GM12878 (cell line): ENCODE results near the gene MAPKAP1. TPM values are rescaled to one million over a fixed set of nuclear protein-coding genes. Genes with fewer than 3 reads are reported as not detected.

Experiments
- ASH2L ChIP-seq: fragments of 300-600, 200-600 bp; sonication (generic); IDR thresholded peaks from 2 replicates; pipeline ENCODE4 v1.6.1; 2017; ENCODE audit warnings: low read depth, mild to moderate bottlenecking, borderline replicate concordance
- BCL11A ChIP-seq: IDR thresholded peaks from 2 replicates; pipeline ENCODE4 v1.6.1; 2011; ENCODE audit warnings: low read depth, low read length
- BCL3 ChIP-seq: IDR thresholded peaks from 2 replicates; pipeline ENCODE4 v1.6.1; 2011; ENCODE audit warnings: borderline replicate concordance, low read depth, mild to moderate bottlenecking, moderate library complexity, low read length; ENCODE audit not compliant: insufficient read depth, poor library complexity, severe bottlenecking
- CTCF ChIP-seq, 3 experiments: IDR thresholded peaks in 2 of 3; conservative IDR thresholded peaks in 1 of 3; 2 replicates each; pipeline ENCODE4 v1.5.1; 2011; ENCODE audit warnings: low read depth in 3 of 3, low read length in 3 of 3, mild to moderate bottlenecking in 3 of 3, control low read depth in 2 of 3, moderate library complexity in 2 of 3, inconsistent platforms in 1 of 3, mixed read lengths in 1 of 3; ENCODE audit not compliant: control insufficient read depth in 2 of 3, insufficient read depth in 1 of 3; ENCODE audit errors: extremely low read depth in 1 of 3
- DPF2 ChIP-seq: fragments of 450-650 bp; IDR thresholded peaks from 2 replicates; pipeline ENCODE4 v1.6.1; 2017; ENCODE audit warnings: mild to moderate bottlenecking
- EP300 ChIP-seq, 2 experiments: fragments of 150-350 bp in 1 of 2; IDR thresholded peaks; 2 replicates each; pipeline ENCODE4 v1.6.1; 2011 to 2012; ENCODE audit warnings: low read depth in 2 of 2, low read length in 2 of 2, borderline replicate concordance in 1 of 2, improper control_type of control experiment in 1 of 2, inconsistent platforms in 1 of 2; ENCODE audit not compliant: control insufficient read depth in 1 of 2
- FOXM1 ChIP-seq: IDR thresholded peaks from 2 replicates; pipeline ENCODE4 v1.6.1; 2012; ENCODE audit warnings: low read depth, mild to moderate bottlenecking, inconsistent platforms, low read length, moderate library complexity
- GATAD2B ChIP-seq: fragments of 450-650 bp; conservative IDR thresholded peaks from 2 replicates; pipeline ENCODE4 v1.6.1; 2017; ENCODE audit warnings: low read depth, mild to moderate bottlenecking, moderate library complexity
- IKZF2 ChIP-seq, 2 experiments: fragments of 450-650 bp; IDR thresholded peaks; 2 replicates each; pipeline ENCODE4 v1.6.1; 2017; ENCODE audit warnings: mild to moderate bottlenecking in 2 of 2, moderate library complexity in 2 of 2
- MEF2A ChIP-seq: IDR thresholded peaks from 2 replicates; pipeline ENCODE4 v1.6.1; 2011; ENCODE audit warnings: low read depth, mild to moderate bottlenecking, low read length, moderate library complexity; ENCODE audit not compliant: insufficient read depth
- POLR2A ChIP-seq: IDR thresholded peaks from 2 replicates; pipeline ENCODE4 v1.6.1; 2011; ENCODE audit warnings: low read depth, mild to moderate bottlenecking, low read length
- RELB ChIP-seq: fragments of 450-650 bp; IDR thresholded peaks from 2 replicates; pipeline ENCODE4 v1.6.1; 2017; ENCODE audit warnings: low read depth, mild to moderate bottlenecking, moderate library complexity
- SIN3A ChIP-seq: IDR thresholded peaks from 2 replicates; pipeline ENCODE4 v1.6.1; 2012; ENCODE audit warnings: low read depth, low read length, improper control_type of control experiment
- SIX5 ChIP-seq: IDR thresholded peaks from 2 replicates; pipeline ENCODE4 v1.6.1; 2011; ENCODE audit warnings: mild to moderate bottlenecking, low read depth, low read length, moderate library complexity; ENCODE audit not compliant: severe bottlenecking
- TAF1 ChIP-seq: IDR thresholded peaks from 2 replicates; pipeline ENCODE4 v1.6.1; 2011; ENCODE audit warnings: mild to moderate bottlenecking, low read depth, low read length, borderline replicate concordance
- TCF3 ChIP-seq: IDR thresholded peaks from 2 replicates; pipeline ENCODE4 v1.6.1; 2012; ENCODE audit warnings: low read depth, mild to moderate bottlenecking, low read length, borderline replicate concordance; ENCODE audit not compliant: insufficient read depth
- TCF7 ChIP-seq: IDR thresholded peaks from 2 replicates; pipeline ENCODE4 v1.6.1; 2014; ENCODE audit warnings: antibody characterized with exemption, borderline replicate concordance
- USF2 ChIP-seq: IDR thresholded peaks from 2 replicates; pipeline ENCODE4 v1.6.1; 2011; ENCODE audit warnings: low read depth, low read length, improper control_type of control experiment, borderline replicate concordance
- ZBTB11 ChIP-seq: fragments of 450-650 bp; formaldehyde crosslinking; IDR thresholded peaks from 2 replicates; pipeline ENCODE4 v1.5.0; 2022; ENCODE audit warnings: mild to moderate bottlenecking, missing genetic modification characterization
- ZNF217 ChIP-seq: fragments of 450-650 bp; IDR thresholded peaks from 2 replicates; pipeline ENCODE4 v1.6.1; 2017; ENCODE audit warnings: antibody characterized with exemption, mild to moderate bottlenecking
- ZNF384 ChIP-seq: IDR thresholded peaks from 2 replicates; pipeline ENCODE4 v1.6.1; 2012; ENCODE audit warnings: low read depth, mild to moderate bottlenecking, low read length, improper control_type of control experiment, borderline replicate concordance
- polyA plus RNA-seq, 11 experiments: library from polyadenylated mRNA; depleted of rRNA in 4 of 11; unstranded in 6 of 11; stranded (reverse) in 5 of 11; fragments of >200 nt; fragmentation: Nextera tagmentation in 4 of 11; fragmentation: Illumina TruSeq in 1 of 11; extraction: Ambion mirVana in 4 of 11; extraction: Trizol in 1 of 11; gene quantifications; 1 replicate in 1 of 11; 2 replicates in 10 of 11; pipeline versions ENCODE4 v1.2.1 to v1.2.3, GENCODE V29; 2011 to 2016; ENCODE audit warnings: inconsistent platforms in 2 of 11, missing spikeins in 2 of 11, low read depth in 1 of 11
- total RNA-seq, 4 experiments: library from RNA; depleted of rRNA in 3 of 4; stranded (reverse); fragments of >200 nt in 3 of 4; fragmentation: Illumina TruSeq in 1 of 4; extraction: Trizol in 1 of 4; gene quantifications; 2 replicates each; pipeline versions ENCODE4 v1.2.1 to v1.2.3, GENCODE V29; 2013 to 2021

Gene MAPKAP1
- total and polyA plus RNA-seq, 10 of the 15 experiments (the other 5 are each of a cell fraction or from before 2014, with no cell fraction given): 5.1 to 188 (median 105) TPM

GRCh38 chr9:125646621-125647100 is 60.3 kb downstream of the MAPKAP1 start (continued):
- peak; percentile 95 for TF ChIP-seq RELB
- no peak for TF ChIP-seq DPF2
- 0 out of 2 replicates have a peak, but pooled peaks have one; percentile 22 for TF ChIP-seq ZNF217
- peak; percentile 35; the same call in 1 of the 2 replicates for TF ChIP-seq ZNF384
- TF ChIP-seq IKZF2 (IDR thresholded peaks at IDR 0.05): peak; percentile 90 to 94
- TF ChIP-seq USF2: no peak
- TF ChIP-seq BCL3: no peak
- no peak for TF ChIP-seq TCF3
- TF ChIP-seq BCL11A: no peak
- peak; percentile 77; the same call in 1 of the 2 replicates for TF ChIP-seq FOXM1
- TF ChIP-seq GATAD2B: no peak
- TF ChIP-seq TAF1: no peak
- TF ChIP-seq CTCF (IDR thresholded peaks at IDR 0.05 in 2 of 3, conservative IDR thresholded peaks at IDR 0.05 in 1 of 3; ENCODE audit: control insufficient read depth in 2 of 3, extremely low read depth in 1 of 3, insufficient read depth in 1 of 3, low read depth in 3 of 3, low read length in 3 of 3): no peak
- TF ChIP-seq SIN3A: peak; percentile 61; the same call in 1 of the 2 replicates
- TF ChIP-seq TCF7: peak; percentile 40; the same call in 1 of the 2 replicates
- TF ChIP-seq ZBTB11 (CRISPR knock-in tag): no peak
- TF ChIP-seq POLR2A: no peak
- 0 out of 2 replicates have a peak, but pooled peaks have one; percentile 59 for TF ChIP-seq ASH2L
- TF ChIP-seq EP300 (IDR thresholded peaks at IDR 0.05; ENCODE audit: borderline replicate concordance in 1 of 2, control insufficient read depth in 1 of 2, low read depth in 2 of 2, low read length in 2 of 2): peak; percentile 61 to 80
- peak; percentile 96 for TF ChIP-seq MEF2A
- TF ChIP-seq SIX5: no peak
